ENCODE data around the gene ZBTB38.
A peak's percentile ranks its signal among the peaks of the same experiment; 100 is the strongest.

The ZBTB38 gene

GRCh38 chr3:141328286-141329166 is 39.8 kb upstream of the ZBTB38 start:
- DNase-seq (ENCODE audit: low spot score), result peak; percentile 66
- in situ Hi-C loops (cut with MboI; ENCODE audit: low pct_unique_long_range_greater_than_20kb, low sequenced_read_pairs, unreplicated experiment), result no loop called here
- no peak for TF ChIP-seq CTCF (IDR thresholded peaks at IDR 0.05; ENCODE audit: extremely low read depth, insufficient read depth, missing control alignments)

- no peak for DNase-seq (ENCODE audit: low spot score)
- TF ChIP-seq CTCF (IDR thresholded peaks at IDR 0.05; ENCODE audit: extremely low read depth, insufficient read depth, missing control alignments), result no peak
- in situ Hi-C loops (cut with MboI; ENCODE audit: low pct_unique_long_range_greater_than_20kb, low sequenced_read_pairs, unreplicated experiment), result no loop called here
These were observed 38.1 kb upstream of the ZBTB38 start for GRCh38 chr3:141330235-141330634.

GRCh38 chr3:141330718-141331376 is 37.5 kb upstream of the ZBTB38 start:
- in situ Hi-C loops (cut with MboI; ENCODE audit: low pct_unique_long_range_greater_than_20kb, low sequenced_read_pairs, unreplicated experiment), result no loop called here
- TF ChIP-seq CTCF (IDR thresholded peaks at IDR 0.05; ENCODE audit: extremely low read depth, insufficient read depth, missing control alignments), result no peak
- DNase-seq (ENCODE audit: low spot score), result no peak

- DNase-seq (ENCODE audit: low spot score), result no peak
- TF ChIP-seq CTCF (IDR thresholded peaks at IDR 0.05; ENCODE audit: extremely low read depth, insufficient read depth, missing control alignments), result no peak
- in situ Hi-C loops (cut with MboI; ENCODE audit: low pct_unique_long_range_greater_than_20kb, low sequenced_read_pairs, unreplicated experiment), result no loop called here
These were observed 36.7 kb upstream of the ZBTB38 start for GRCh38 chr3:141331377-141332318.

GRCh38 chr3:141332416-141332815 is 35.9 kb upstream of the ZBTB38 start:
- no peak for DNase-seq (ENCODE audit: low spot score)
- in situ Hi-C loops (cut with MboI; ENCODE audit: low pct_unique_long_range_greater_than_20kb, low sequenced_read_pairs, unreplicated experiment), result no loop called here
- no peak for TF ChIP-seq CTCF (IDR thresholded peaks at IDR 0.05; ENCODE audit: extremely low read depth, insufficient read depth, missing control alignments)
